Activated CD4-positive, alpha-beta T cell treated with anti-CD3 and anti-CD28 coated beads, Interleukin-2, amount 10 ng/mL, durations not matched to agents 7 days and 5 days (primary cell): Measurements from ENCODE around the gene MELK. TPM values are rescaled to one million over a fixed set of nuclear protein-coding genes. Genes with fewer than 3 reads are reported as not detected.
A peak's percentile ranks its signal among the peaks of the same experiment; 100 is the strongest.

Experiments
- CTCF ChIA-PET: fragments of 350-600 bp; sonication (Branson Sonifier 250); formaldehyde crosslinking; loops from one replicate; lab custom pipeline; 2021; ENCODE audit warnings: antibody characterized with exemption; lab: Charles Lee
- POLR2A ChIA-PET: fragments of 350-600 bp; sonication (Branson Sonifier 250); formaldehyde crosslinking; loops from one replicate; lab custom pipeline; 2021; ENCODE audit warnings: antibody characterized with exemption; lab: Charles Lee
- DNase-seq: peaks from one replicate; pipeline ENCODE4 v3.0.0-alpha.2; 2020
- H3K27ac Mint-ChIP-seq: one replicate; pipeline ENCODE4 v1.8.0; 2021; ENCODE audit warnings: mild to moderate bottlenecking, moderate library complexity, mixed read lengths
- H3K27me3 Mint-ChIP-seq: one replicate; pipeline ENCODE4 v1.8.0; 2021; ENCODE audit warnings: mixed read lengths
- H3K36me3 Mint-ChIP-seq: one replicate; pipeline ENCODE4 v1.8.0; 2021; ENCODE audit warnings: low read depth, mixed read lengths
- H3K4me1 Mint-ChIP-seq: one replicate; pipeline ENCODE4 v1.8.0; 2021; ENCODE audit warnings: mixed read lengths
- H3K4me3 Mint-ChIP-seq: one replicate; pipeline ENCODE4 v1.8.0; 2021; ENCODE audit warnings: mild to moderate bottlenecking, moderate library complexity, mixed read lengths
- H3K9me3 Mint-ChIP-seq: one replicate; pipeline ENCODE4 v1.8.0; 2021; ENCODE audit warnings: mixed read lengths
- total RNA-seq, 2 experiments: library from RNA; stranded (reverse); gene quantifications; one replicate each; pipeline ENCODE4 v1.2.3, GENCODE V29; 2021

Gene MELK
- total RNA-seq, 2 experiments from 2014 or later = 66.0 to 74.5 TPM

GRCh38 chr9:36642817-36643216 lies 70.1 kb downstream of the MELK start:
- Mint-ChIP-seq H3K4me3 (no peak overlapping the region), H3K36me3 (peaks cover 56% of the 10 kb centered on the region), H3K27ac (no peak overlapping the region), H3K9me3 (no peaks in the 10 kb centered on the region), H3K4me1 (peaks cover 14% of the 10 kb centered on the region), H3K27me3 (no peaks in the 10 kb centered on the region)
- POLR2A ChIA-PET = no interaction called here
- CTCF ChIA-PET = no interaction called here
- no peak for DNase-seq

DNA sequence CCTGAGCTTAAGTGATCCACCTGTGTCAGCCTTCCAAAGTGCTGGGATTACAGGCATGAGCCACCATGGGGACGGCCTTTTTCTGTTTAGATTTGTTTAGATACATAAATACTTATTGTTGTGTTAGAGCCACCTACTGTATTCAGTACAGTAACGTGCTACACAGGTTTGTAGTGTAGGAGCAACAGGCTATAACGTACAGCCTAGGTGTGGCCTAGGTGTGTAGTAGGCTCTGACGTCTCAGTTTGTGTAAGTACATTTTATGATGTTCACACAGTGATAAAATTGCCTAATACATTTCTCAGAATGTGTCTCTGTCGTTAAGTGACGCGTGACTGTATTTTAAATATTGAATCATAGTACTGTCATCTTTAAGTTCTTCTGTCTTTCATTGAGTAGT lies 84.1 kb downstream of the MELK start:
- Mint-ChIP-seq H3K4me1 (no peaks in the 10 kb centered on the region), H3K27ac (no peak overlapping the region), H3K9me3 (no peaks in the 10 kb centered on the region), H3K27me3 (no peaks in the 10 kb centered on the region), H3K4me3 (no peak overlapping the region), H3K36me3 (peaks cover 48% of the 10 kb centered on the region)
- ChIA-PET CTCF (no interaction called here), POLR2A (no interaction called here)
- no peak for DNase-seq

- Mint-ChIP-seq H3K4me1 (peaks cover 3% of the 10 kb centered on the region), H3K27ac (no peak overlapping the region), H3K36me3 (peaks cover 45% of the 10 kb centered on the region), H3K27me3 (no peaks in the 10 kb centered on the region), H3K9me3 (no peaks in the 10 kb centered on the region), H3K4me3 (no peak overlapping the region)
- ChIA-PET CTCF (no interaction called here), POLR2A (no interaction called here)
- no peak for DNase-seq
Measured at GRCh38 chr9:36659500-36659899, 86.8 kb downstream of the MELK start.

DNA sequence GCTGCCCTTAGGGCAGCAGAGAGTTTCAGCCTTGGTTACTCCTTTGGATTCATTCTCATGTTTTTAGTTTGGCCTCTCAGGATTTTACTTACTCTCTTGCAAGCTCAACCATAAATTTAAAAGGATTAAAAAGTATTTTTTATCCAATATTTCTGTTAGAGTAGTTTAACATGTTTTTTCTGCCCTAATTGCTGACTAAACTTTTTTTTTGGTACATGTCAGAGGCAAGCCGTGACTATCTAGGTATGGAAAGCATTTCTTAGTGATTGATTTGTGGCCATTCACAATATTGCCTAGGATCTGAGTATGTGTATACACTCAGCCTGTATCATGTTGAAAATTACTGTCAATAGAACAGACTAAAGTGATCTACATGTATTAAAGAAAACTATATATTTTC lies 92.1 kb downstream of the MELK start:
- POLR2A ChIA-PET = interaction anchor here (0.6 kb wide), 1 partner anchor 53 kb away, joined by 3 read pairs; no protein-coding TSS in a partner anchor

DNA sequence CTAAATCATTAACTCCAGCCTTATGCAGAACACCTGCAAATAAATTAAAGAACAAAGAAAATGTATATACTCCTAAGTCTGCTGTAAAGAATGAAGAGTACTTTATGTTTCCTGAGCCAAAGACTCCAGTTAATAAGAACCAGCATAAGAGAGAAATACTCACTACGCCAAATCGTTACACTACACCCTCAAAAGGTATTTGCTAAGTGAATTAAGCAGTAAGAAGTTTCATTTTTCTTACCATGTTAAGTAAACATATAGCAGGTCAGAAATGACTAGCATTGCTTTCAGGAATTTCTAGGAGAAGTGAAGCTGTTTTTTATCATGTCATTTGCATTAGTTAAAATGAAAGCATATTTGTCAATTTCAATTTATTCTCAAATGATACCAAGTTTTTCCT lies 92.7 kb downstream of the MELK start:
- no peak overlapping the region for H3K4me3 Mint-ChIP-seq
- POLR2A ChIA-PET = no interaction called here

More for the DNA sequence above, 92.1 kb downstream of the MELK start:
- Mint-ChIP-seq H3K9me3 (no peaks in the 10 kb centered on the region), H3K4me1 (peaks cover 24% of the 10 kb centered on the region), H3K36me3 (peaks cover 46% of the 10 kb centered on the region), H3K4me3 (no peak overlapping the region), H3K27ac (no peak overlapping the region), H3K27me3 (no peaks in the 10 kb centered on the region)
- CTCF ChIA-PET = interaction anchor here (1.0 kb wide), 1 partner anchor 47 kb away, joined by 3 read pairs; no protein-coding TSS in a partner anchor
- DNase-seq = no peak

GRCh38 chr9:36665921-36666431 lies 93.3 kb downstream of the MELK start:
- POLR2A ChIA-PET = no interaction called here
- H3K4me1 Mint-ChIP-seq = peaks cover 24% of the 10 kb centered on the region
- H3K4me3 Mint-ChIP-seq = no peak overlapping the region

More for the DNA sequence above, 92.7 kb downstream of the MELK start:
- no peaks in the 10 kb centered on the region for H3K9me3 Mint-ChIP-seq
- CTCF ChIA-PET = no interaction called here
- peaks cover 24% of the 10 kb centered on the region for H3K4me1 Mint-ChIP-seq
- peaks cover 44% of the 10 kb centered on the region for H3K36me3 Mint-ChIP-seq
- H3K27me3 Mint-ChIP-seq = no peaks in the 10 kb centered on the region
- H3K27ac Mint-ChIP-seq = no peak overlapping the region
- DNase-seq = no peak

DNA sequence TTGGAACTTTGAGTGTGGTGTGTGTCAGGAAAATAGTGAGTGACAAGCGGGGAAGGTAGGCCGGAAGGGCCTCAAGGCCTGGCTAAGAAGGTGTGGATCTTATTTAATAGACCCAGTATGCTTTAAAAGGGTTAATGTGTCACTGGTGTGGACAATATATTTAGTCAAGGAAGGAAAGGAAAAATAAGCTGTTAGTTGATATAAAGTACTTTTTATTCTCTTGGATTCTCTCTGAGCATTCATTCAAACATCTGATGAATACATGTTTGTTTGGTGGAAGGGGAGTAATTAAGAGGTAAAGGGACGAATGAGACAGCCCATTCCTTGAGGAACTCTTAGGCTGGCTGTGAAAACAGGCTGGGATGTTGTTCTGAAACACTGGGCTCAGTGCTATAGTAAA lies 98.9 kb downstream of the MELK start:
- Mint-ChIP-seq H3K4me3 (no peak overlapping the region), H3K9me3 (no peaks in the 10 kb centered on the region), H3K4me1 (peaks cover 4% of the 10 kb centered on the region), H3K27me3 (no peaks in the 10 kb centered on the region), H3K36me3 (peaks cover 55% of the 10 kb centered on the region), H3K27ac (no peak overlapping the region)
- ChIA-PET POLR2A (no interaction called here), CTCF (interaction anchor here (0.7 to 1.0 kb wide), 2 partner anchors 18 to 395 kb away, joined by 3 read pairs; no protein-coding TSS in a partner anchor)
- DNase-seq = no peak

More at GRCh38 chr9:36665921-36666431, 93.3 kb downstream of the MELK start:
- no peaks in the 10 kb centered on the region for H3K9me3 Mint-ChIP-seq
- CTCF ChIA-PET = interaction anchor here (0.8 kb wide), 1 partner anchor 426 kb away, joined by 6 read pairs; no protein-coding TSS in a partner anchor
- no peak for DNase-seq
- H3K27me3 Mint-ChIP-seq = no peaks in the 10 kb centered on the region
- H3K36me3 Mint-ChIP-seq = peaks cover 46% of the 10 kb centered on the region
- H3K27ac Mint-ChIP-seq = peak overlapping the region; percentile 31

DNA sequence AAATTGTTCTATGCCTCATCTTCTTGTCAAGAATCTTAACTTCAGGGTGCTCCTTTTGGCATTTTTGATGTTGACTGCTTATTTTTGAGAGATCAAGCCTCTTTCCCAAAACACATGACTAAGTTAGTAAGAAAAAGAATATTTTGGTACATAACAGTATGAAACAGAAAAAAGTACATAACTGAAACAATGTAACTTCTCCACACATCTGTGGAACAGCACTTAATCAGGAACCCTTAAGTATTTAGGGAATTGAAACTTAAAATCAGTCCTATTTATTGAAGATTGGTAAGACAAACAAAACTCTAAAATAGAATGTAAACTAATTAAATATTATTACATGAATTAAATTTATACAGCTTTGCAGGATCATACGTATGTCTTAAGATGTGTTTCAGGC lies 103.4 kb downstream of the MELK start:
- POLR2A ChIA-PET = no interaction called here
- Mint-ChIP-seq H3K4me1 (no peaks in the 10 kb centered on the region), H3K27ac (no peak overlapping the region), H3K36me3 (peaks cover 69% of the 10 kb centered on the region), H3K27me3 (no peaks in the 10 kb centered on the region), H3K4me3 (no peak overlapping the region), H3K9me3 (no peaks in the 10 kb centered on the region)
- no peak for DNase-seq
- CTCF ChIA-PET = no interaction called here

DNA sequence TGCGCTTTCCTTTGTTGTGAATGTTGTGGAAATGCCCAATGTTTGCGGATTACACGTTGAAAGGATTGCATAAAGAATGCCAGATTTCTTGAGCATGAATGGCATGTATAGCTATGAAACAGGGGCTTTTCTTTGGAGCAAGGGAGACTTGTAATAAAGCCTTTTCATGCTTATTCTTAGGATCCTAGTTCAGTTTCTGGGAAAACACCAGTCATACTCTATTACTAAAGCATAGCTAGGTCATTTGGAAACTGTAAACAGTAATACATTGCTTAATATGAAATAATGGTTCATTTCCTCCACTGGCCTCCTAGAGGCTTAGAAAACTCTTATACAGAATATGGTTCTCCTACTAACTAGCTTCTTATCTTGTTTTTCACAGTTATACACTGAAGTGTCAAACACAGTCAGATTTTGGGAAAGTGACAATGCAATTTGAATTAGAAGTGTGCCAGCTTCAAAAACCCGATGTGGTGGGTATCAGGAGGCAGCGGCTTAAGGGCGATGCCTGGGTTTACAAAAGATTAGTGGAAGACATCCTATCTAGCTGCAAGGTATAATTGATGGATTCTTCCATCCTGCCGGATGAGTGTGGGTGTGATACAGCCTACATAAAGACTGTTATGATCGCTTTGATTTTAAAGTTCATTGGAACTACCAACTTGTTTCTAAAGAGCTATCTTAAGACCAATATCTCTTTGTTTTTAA lies 104.2 kb downstream of the MELK start:
- Mint-ChIP-seq H3K4me1 (no peaks in the 10 kb centered on the region), H3K9me3 (no peaks in the 10 kb centered on the region), H3K36me3 (peaks cover 68% of the 10 kb centered on the region), H3K27ac (no peak overlapping the region), H3K4me3 (no peak overlapping the region), H3K27me3 (no peaks in the 10 kb centered on the region)
- POLR2A ChIA-PET = no interaction called here
- DNase-seq = no peak
- CTCF ChIA-PET = interaction anchor here (0.6 kb wide), 1 partner anchor 59 kb away, joined by 3 read pairs; no protein-coding TSS in a partner anchor

GRCh38 chr9:36677611-36678010 lies 104.9 kb downstream of the MELK start:
- H3K4me1 Mint-ChIP-seq = no peaks in the 10 kb centered on the region
- peaks cover 67% of the 10 kb centered on the region for H3K36me3 Mint-ChIP-seq
- no peak overlapping the region for H3K27ac Mint-ChIP-seq
- H3K4me3 Mint-ChIP-seq = no peak overlapping the region
- DNase-seq = no peak
- POLR2A ChIA-PET = no interaction called here
- CTCF ChIA-PET = no interaction called here
- peaks cover 2% of the 10 kb centered on the region for H3K9me3 Mint-ChIP-seq
- H3K27me3 Mint-ChIP-seq = no peaks in the 10 kb centered on the region

DNA sequence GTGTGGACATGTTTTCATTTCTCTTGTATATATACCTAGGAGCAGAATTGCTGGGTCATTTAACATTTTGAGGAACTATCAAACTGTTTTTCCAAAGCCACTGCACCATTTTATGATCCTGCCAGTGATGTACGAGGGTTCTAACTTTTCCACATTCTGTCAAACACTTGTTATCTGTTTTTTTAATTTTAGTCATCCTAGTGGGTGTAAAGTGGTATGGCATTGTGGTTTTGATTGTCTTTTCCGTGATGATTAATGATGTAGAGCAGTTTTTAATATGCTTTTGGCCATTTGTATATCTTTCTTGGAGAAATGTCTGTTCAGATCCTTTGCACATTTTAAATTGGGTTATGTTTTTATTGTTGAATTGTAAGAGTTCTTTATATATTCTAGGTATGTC lies 107.0 kb downstream of the MELK start:
- Mint-ChIP-seq H3K27ac (no peak overlapping the region), H3K27me3 (no peaks in the 10 kb centered on the region), H3K9me3 (peaks cover 2% of the 10 kb centered on the region), H3K4me1 (no peaks in the 10 kb centered on the region), H3K4me3 (no peak overlapping the region), H3K36me3 (peaks cover 60% of the 10 kb centered on the region)
- CTCF ChIA-PET = no interaction called here
- POLR2A ChIA-PET = no interaction called here
- no peak for DNase-seq

GRCh38 chr9:36686471-36686870 lies 113.8 kb downstream of the MELK start:
- CTCF ChIA-PET = no interaction called here
- Mint-ChIP-seq H3K27ac (no peak overlapping the region), H3K9me3 (peaks cover 2% of the 10 kb centered on the region), H3K4me3 (no peak overlapping the region), H3K27me3 (peaks cover 4% of the 10 kb centered on the region), H3K36me3 (peaks cover 7% of the 10 kb centered on the region), H3K4me1 (no peaks in the 10 kb centered on the region)
- no peak for DNase-seq
- POLR2A ChIA-PET = no interaction called here

- no peak overlapping the region for H3K27ac Mint-ChIP-seq
- ChIA-PET CTCF (no interaction called here), POLR2A (no interaction called here)
- H3K4me1 Mint-ChIP-seq = no peaks in the 10 kb centered on the region
- H3K4me3 Mint-ChIP-seq = no peak overlapping the region
- no peaks in the 10 kb centered on the region for H3K9me3 Mint-ChIP-seq
- H3K27me3 Mint-ChIP-seq = peaks cover 17% of the 10 kb centered on the region
- DNase-seq = no peak
- no peaks in the 10 kb centered on the region for H3K36me3 Mint-ChIP-seq
Measured at GRCh38 chr9:36690412-36691168, 117.9 kb downstream of the MELK start.
